ENCODE results near the gene SLC2A2. TPM values are rescaled to one million over a fixed set of nuclear protein-coding genes. Genes with fewer than 3 reads are reported as not detected.

The SLC2A2 gene
- total and polyA plus RNA-seq, 9 donors, result 0.10 to 0.36 (median 0.18) TPM; not detected in 6

DNA sequence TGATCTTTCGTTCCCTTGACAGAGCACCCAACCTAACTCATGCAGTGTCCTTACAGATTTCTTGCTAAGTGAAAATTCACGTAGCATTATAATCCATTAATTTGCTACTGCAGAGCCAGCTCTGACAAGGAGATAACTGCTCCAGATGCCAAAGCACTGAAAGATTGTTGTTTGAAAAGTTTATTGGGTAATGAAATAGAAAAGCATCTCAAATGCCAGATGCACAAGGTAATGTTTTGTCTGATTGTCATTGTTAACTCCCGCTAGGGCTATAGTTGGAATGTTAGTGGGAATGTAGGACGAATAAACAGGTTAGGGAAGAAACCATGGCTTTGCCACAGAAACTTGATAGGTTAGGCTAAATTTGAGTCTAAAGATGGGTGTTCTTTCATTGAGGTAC is 20.2 kb upstream of the SLC2A2 start:
- H3K27me3 ChIP-seq, result no peaks in the 10 kb centered on the region
- H3K4me3 ChIP-seq, result no peak overlapping the region
- intact Hi-C loops (cut with DNase I), result no loop called here
- H3K27ac ChIP-seq, result no peak overlapping the region
- H3K4me1 ChIP-seq (ENCODE audit: insufficient read depth), result no peaks in the 10 kb centered on the region
- H3K36me3 ChIP-seq, result no peaks in the 10 kb centered on the region
- WGBS, 3 donors, result 67 to 83% (median 69%) methylated on average over 4 of the region's 4 CpGs
- H3K9me3 ChIP-seq, result no peaks in the 10 kb centered on the region
- no peak for DNase-seq
- no peak for TF ChIP-seq POLR2A (IDR thresholded peaks at IDR 0.05)
- TF ChIP-seq, protein P1, sequence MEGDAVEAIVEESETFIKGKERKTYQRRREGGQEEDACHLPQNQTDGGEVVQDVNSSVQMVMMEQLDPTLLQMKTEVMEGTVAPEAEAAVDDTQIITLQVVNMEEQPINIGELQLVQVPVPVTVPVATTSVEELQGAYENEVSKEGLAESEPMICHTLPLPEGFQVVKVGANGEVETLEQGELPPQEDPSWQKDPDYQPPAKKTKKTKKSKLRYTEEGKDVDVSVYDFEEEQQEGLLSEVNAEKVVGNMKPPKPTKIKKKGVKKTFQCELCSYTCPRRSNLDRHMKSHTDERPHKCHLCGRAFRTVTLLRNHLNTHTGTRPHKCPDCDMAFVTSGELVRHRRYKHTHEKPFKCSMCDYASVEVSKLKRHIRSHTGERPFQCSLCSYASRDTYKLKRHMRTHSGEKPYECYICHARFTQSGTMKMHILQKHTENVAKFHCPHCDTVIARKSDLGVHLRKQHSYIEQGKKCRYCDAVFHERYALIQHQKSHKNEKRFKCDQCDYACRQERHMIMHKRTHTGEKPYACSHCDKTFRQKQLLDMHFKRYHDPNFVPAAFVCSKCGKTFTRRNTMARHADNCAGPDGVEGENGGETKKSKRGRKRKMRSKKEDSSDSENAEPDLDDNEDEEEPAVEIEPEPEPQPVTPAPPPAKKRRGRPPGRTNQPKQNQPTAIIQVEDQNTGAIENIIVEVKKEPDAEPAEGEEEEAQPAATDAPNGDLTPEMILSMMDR (IDR thresholded peaks at IDR 0.05), result no peak
- TF ChIP-seq EP300 (IDR thresholded peaks at IDR 0.05), result no peak

DNA sequence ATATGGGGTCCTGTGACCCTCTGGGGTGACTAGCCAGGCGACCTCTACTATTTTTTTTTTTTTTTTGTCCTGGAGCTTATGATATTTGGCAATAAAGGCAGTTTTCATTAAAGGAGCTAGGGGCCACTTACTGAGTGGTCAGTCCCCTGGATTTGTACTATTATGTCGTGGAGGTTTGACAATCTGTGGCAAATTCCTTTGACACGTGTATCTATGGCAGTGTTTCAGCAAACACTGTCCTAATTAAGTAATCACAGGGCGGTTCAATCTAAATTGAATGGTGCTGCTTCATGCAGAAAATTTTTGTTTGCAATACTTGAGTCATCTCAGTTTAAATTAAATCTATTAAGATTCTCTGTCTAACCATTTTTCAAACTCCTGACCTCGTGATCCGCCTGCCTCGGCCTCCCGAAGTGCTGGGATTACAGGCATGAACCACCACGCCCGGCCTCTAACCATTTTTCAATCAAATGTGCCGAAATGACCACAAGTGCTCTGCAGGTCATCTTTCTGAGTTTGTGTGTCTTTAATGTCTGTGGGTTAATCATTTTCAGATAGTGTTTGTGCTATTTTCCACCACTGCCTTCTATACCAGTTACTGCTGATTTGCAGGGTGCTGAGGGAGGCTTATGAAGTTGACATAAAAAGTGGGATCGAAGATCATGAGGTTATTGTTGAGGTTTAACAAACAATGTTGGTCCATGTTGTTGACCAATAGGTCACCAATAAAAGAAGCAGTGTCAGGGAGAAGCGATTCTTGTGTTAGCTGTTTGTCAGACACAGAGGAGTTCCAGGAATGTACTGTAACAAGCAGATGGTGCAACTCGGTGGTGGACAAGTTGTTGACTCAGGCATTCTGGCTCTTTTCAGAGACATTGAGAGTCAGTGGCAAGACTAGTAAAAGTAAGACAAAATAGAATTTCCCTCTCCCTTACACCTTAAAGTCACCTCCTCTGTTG is 18.6 kb upstream of the SLC2A2 start:
- intact Hi-C loops (cut with DNase I), result no loop called here
- DNase-seq, result no peak
- H3K4me3 ChIP-seq, result no peak overlapping the region

DNA sequence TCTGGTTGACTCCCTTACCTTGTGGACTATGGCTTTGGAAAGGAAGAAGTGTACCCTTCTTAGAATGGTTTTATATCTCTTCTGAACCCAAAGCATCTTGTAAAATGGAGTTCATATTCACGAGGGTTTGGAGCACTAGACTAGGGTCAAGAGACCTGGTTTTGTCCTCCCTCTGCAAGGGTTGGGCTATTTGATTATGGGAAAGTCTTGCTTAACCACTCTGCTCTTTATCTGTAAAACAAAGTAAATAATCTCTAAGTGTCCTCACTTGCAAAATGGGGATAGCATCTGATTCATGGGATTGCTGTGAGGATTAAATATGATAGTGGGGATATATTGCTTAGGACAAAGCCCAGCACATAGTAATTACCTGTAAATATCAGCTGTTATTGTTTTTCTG is 17.9 kb upstream of the SLC2A2 start:
- no peak overlapping the region for H3K27ac ChIP-seq
- TF ChIP-seq, protein P1 (IDR thresholded peaks at IDR 0.05), result no peak
- TF ChIP-seq POLR2A (IDR thresholded peaks at IDR 0.05) (no peak), EP300 (IDR thresholded peaks at IDR 0.05) (no peak)
- WGBS, 3 donors, result 37 to 73% (median 39%) methylated on average over 1 of the region's 1 CpG
- DNase-seq, result no peak
- H3K4me3 ChIP-seq, result no peak overlapping the region
- intact Hi-C loops (cut with DNase I), result no loop called here
- no peaks in the 10 kb centered on the region for H3K4me1 ChIP-seq (ENCODE audit: insufficient read depth)
- H3K36me3 ChIP-seq, result no peaks in the 10 kb centered on the region
- H3K27me3 ChIP-seq, result no peaks in the 10 kb centered on the region
- no peaks in the 10 kb centered on the region for H3K9me3 ChIP-seq

More for the DNA sequence above, 18.6 kb upstream of the SLC2A2 start:
- Histone ChIP-seq H3K27ac (no peak overlapping the region), H3K4me1 (ENCODE audit: insufficient read depth) (no peaks in the 10 kb centered on the region), H3K27me3 (no peaks in the 10 kb centered on the region), H3K36me3 (no peaks in the 10 kb centered on the region), H3K9me3 (no peaks in the 10 kb centered on the region)
- 85 to 88% (median 88%) methylated on average over 14 of the region's 14 CpGs for WGBS, 3 donors
- TF ChIP-seq, protein P1 (IDR thresholded peaks at IDR 0.05), result no peak
- TF ChIP-seq POLR2A (IDR thresholded peaks at IDR 0.05) (no peak), EP300 (IDR thresholded peaks at IDR 0.05) (no peak)

DNA sequence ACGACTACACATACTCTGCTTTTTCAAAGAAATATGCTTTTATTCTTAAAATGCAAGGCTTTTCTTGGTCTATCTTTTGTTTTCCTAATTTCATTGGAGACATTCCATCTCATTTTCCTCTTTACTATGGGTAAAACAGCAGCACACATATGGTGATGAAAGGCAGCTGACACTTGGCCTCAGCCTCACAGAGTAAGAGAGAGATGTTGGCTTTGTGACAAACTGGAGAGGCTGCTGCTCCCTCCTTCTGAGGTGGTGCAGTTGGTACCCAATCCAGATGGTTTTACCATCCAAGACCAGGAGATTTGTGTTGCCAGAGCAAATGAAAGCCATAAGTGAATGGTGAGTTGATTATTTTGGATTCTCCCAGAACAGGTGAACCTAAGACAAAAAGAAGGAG is 13.2 kb upstream of the SLC2A2 start:
- no peaks in the 10 kb centered on the region for H3K9me3 ChIP-seq
- no peaks in the 10 kb centered on the region for H3K27me3 ChIP-seq
- 15 to 40% (median 30%) methylated on average over 1 of the region's 1 CpG for WGBS, 3 donors
- no peaks in the 10 kb centered on the region for H3K4me1 ChIP-seq (ENCODE audit: insufficient read depth)
- H3K36me3 ChIP-seq, result no peaks in the 10 kb centered on the region
- no peak overlapping the region for H3K4me3 ChIP-seq
- no peak for DNase-seq
- TF ChIP-seq, protein P1 (IDR thresholded peaks at IDR 0.05), result no peak
- no peak for TF ChIP-seq EP300 (IDR thresholded peaks at IDR 0.05)
- TF ChIP-seq POLR2A (IDR thresholded peaks at IDR 0.05), result no peak
- H3K27ac ChIP-seq, result no peak overlapping the region
- intact Hi-C loops (cut with DNase I), result no loop called here

All from ovary (tissue), 9 donors.